PC-3 (cell line): ENCODE results near the gene IL4I1. TPM values are rescaled to one million over a fixed set of nuclear protein-coding genes. Genes with fewer than 3 reads are reported as not detected.

Source experiments
- ATAC-seq: fragments of 200-7000 bp; cut with Tn5 transposase; 2 replicates; pipeline ENCODE4 v1.9.1; 2020; ENCODE audit warnings: mild to moderate bottlenecking, moderate library complexity
- BruUV-seq: library from RNA; stranded (reverse); fragments of 400-500 nt; replicated peaks from 2 replicates; lab custom pipeline; 2021; lab: Mats Ljungman, UMichigan
- CTCF ChIA-PET: fragments of 300-600 bp; sonication (Branson Sonifier 250); formaldehyde crosslinking; loops from one replicate; lab custom pipeline; 2022; ENCODE audit warnings: antibody characterized with exemption; lab: Charles Lee
- POLR2A ChIA-PET: fragments of 300-600 bp; sonication (Branson Sonifier 250); formaldehyde crosslinking; loops from one replicate; lab custom pipeline; 2022; ENCODE audit warnings: antibody characterized with exemption; ENCODE audit not compliant: unreplicated experiment; lab: Charles Lee
- DNase-seq: peaks from one replicate; pipeline ENCODE4 v3.0.0-alpha.2; 2015
- H2AFZ ChIP-seq: fragments of 300-600 bp; sonication (generic); 2 replicates; pipeline ENCODE4 v1.6.0; 2016; ENCODE audit warnings: antibody characterized with exemption, low read length
- H3F3A ChIP-seq: fragments of 300-600 bp; sonication (generic); one replicate; pipeline ENCODE4 v1.6.0; 2017; ENCODE audit warnings: antibody characterized with exemption, low read length, control low read depth, mild to moderate bottlenecking; ENCODE audit not compliant: unreplicated experiment
- H3K27ac ChIP-seq: fragments of 300-600 bp; sonication (generic); 2 replicates; pipeline ENCODE4 v1.5.1; 2016; ENCODE audit warnings: mild to moderate bottlenecking, low read length
- H3K27me3 ChIP-seq: fragments of 300-600 bp; sonication (generic); 2 replicates; pipeline ENCODE4 v1.6.1; 2016; ENCODE audit warnings: low read length, mixed read lengths
- H3K36me3 ChIP-seq: fragments of 300-600 bp; sonication (generic); 2 replicates; pipeline ENCODE4 v1.6.1; 2016; ENCODE audit warnings: low read depth, mixed run types, low read length, mixed read lengths
- H3K4me1 ChIP-seq: fragments of 300-600 bp; sonication (generic); 2 replicates; pipeline ENCODE4 v1.5.1; 2016; ENCODE audit warnings: low read length; ENCODE audit not compliant: insufficient read depth
- H3K4me2 ChIP-seq: fragments of 300-600 bp; sonication (generic); 2 replicates; pipeline ENCODE4 v1.6.0; 2016; ENCODE audit warnings: low read length
- H3K4me3 ChIP-seq: fragments of 300-600 bp; sonication (generic); 2 replicates; pipeline ENCODE4 v1.5.1; 2016; ENCODE audit warnings: mild to moderate bottlenecking, low read length, mixed read lengths
- H3K79me2 ChIP-seq: fragments of 300-600 bp; sonication (generic); 2 replicates; pipeline ENCODE4 v1.6.1; 2017; ENCODE audit warnings: low read length, mixed read lengths
- H3K9ac ChIP-seq: fragments of 300-600 bp; sonication (generic); 2 replicates; pipeline ENCODE4 v1.6.0; 2016; ENCODE audit warnings: mild to moderate bottlenecking, low read length
- H3K9me2 ChIP-seq: fragments of 300-600 bp; sonication (generic); replicated peaks from 2 replicates; pipeline ENCODE4 v1.6.1; 2016; ENCODE audit warnings: mixed run types, low read length, mixed read lengths
- H3K9me3 ChIP-seq: fragments of 300-600 bp; sonication (generic); 2 replicates; pipeline ENCODE4 v1.6.1; 2016; ENCODE audit warnings: low read length, mixed read lengths
- H4K20me1 ChIP-seq: fragments of 300-600 bp; sonication (generic); 2 replicates; pipeline ENCODE4 v1.6.1; 2016; ENCODE audit warnings: low read length, mixed read lengths
- EZH2 ChIP-seq: fragments of 300-600 bp; sonication (generic); IDR thresholded peaks from one replicate; pipeline ENCODE4 v1.6.1; 2017; ENCODE audit warnings: antibody characterized with exemption, mild to moderate bottlenecking, low read length; ENCODE audit not compliant: unreplicated experiment
- EZH2phosphoT487 ChIP-seq: fragments of 300-600 bp; sonication (generic); IDR thresholded peaks from 2 replicates; pipeline ENCODE4 v1.6.1; 2018; ENCODE audit warnings: mild to moderate bottlenecking, antibody characterized with exemption, low read length, borderline replicate concordance
- intact Hi-C: fragments of 100-400 bp; cut with micrococcal nuclease; formaldehyde crosslinking; loops from 2 replicates; pipeline ENCODE4 v1.9.0; 2023
- total RNA-seq: library from RNA; depleted of rRNA; stranded (reverse); fragments of >200 nt; gene quantifications from 2 replicates; pipeline ENCODE4 v1.2.3, GENCODE V29; 2014
- TF ChIP-seq, protein P1 (sequence below): fragments of 300-600 bp; sonication (generic); conservative IDR thresholded peaks from 2 replicates; pipeline ENCODE4 v1.5.1; 2017; ENCODE audit warnings: antibody characterized with exemption, low read depth, mild to moderate bottlenecking, low read length

Gene IL4I1
- total RNA-seq, 1 experiment from 2014 or later: 2.2 TPM

DNA sequence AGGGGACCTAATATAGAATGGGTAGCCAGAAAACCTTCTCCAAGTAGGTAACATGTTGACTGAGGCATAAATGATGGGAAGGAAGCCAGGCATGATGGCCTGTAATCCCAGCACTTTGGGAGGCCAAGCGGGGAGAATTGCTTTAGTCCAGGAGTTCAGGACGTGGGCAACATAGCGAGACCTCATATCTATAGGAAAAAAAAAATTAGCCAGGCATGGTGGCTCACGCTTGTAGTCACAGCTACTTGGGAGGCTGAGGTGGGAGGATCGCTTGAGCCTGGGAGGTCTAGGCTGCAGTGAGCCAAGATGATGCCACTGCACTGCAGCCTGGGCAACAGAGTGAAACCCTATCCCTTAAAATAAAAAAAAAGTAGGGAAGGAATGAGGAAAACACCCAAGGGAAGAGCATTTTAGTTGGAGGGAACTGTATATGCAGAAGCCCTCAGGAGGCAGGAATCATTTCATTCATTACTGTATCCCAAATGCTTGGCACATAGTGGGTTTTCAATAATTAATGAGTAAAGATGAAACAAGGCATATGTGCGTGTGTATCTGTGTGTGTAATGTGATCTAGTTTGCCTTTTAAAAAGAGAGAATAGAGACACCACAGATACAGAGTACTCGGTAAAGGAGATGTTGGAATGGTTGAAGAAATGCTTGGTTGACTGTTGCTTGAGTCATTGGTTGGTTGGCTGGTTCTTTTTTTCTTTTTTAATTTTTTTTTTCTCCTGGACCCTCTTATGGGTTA, 34.8 kb upstream of the IL4I1 start:
- Histone ChIP-seq H3K4me2 (peak overlapping the region; percentile 91), H3K9me2 (no peaks in the 10 kb centered on the region), H3K27me3 (no peaks in the 10 kb centered on the region), H3K27ac (peak overlapping the region; percentile 92), H3F3A (peaks cover 12% of the 10 kb centered on the region), H4K20me1 (peaks cover 12% of the 10 kb centered on the region; the same call in 1 of the 2 replicates), H2AFZ (no peak overlapping the region), H3K4me3 (0 out of 2 replicates have a peak overlapping the region, but pooled peaks have one; percentile 2), H3K36me3 (peaks cover 33% of the 10 kb centered on the region), H3K9me3 (no peaks in the 10 kb centered on the region), H3K79me2 (peaks cover 50% of the 10 kb centered on the region), H3K4me1 (peaks cover 58% of the 10 kb centered on the region), H3K9ac (no peak overlapping the region)
- ChIA-PET POLR2A (interaction anchor here (0.7 kb wide), 1 partner anchor 1463 kb away, joined by 10 read pairs; no protein-coding TSS in a partner anchor), CTCF (no interaction called here)
- BruUV-seq: TSS peak; percentile 8
- TF ChIP-seq EZH2: no peak
- no peak for TF ChIP-seq EZH2phosphoT487
- TF ChIP-seq, protein P1, sequence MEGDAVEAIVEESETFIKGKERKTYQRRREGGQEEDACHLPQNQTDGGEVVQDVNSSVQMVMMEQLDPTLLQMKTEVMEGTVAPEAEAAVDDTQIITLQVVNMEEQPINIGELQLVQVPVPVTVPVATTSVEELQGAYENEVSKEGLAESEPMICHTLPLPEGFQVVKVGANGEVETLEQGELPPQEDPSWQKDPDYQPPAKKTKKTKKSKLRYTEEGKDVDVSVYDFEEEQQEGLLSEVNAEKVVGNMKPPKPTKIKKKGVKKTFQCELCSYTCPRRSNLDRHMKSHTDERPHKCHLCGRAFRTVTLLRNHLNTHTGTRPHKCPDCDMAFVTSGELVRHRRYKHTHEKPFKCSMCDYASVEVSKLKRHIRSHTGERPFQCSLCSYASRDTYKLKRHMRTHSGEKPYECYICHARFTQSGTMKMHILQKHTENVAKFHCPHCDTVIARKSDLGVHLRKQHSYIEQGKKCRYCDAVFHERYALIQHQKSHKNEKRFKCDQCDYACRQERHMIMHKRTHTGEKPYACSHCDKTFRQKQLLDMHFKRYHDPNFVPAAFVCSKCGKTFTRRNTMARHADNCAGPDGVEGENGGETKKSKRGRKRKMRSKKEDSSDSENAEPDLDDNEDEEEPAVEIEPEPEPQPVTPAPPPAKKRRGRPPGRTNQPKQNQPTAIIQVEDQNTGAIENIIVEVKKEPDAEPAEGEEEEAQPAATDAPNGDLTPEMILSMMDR: no peak
- ATAC-seq: no peak
- intact Hi-C loops: loop anchor here (10.0 kb wide), 1 partner anchor 93 kb away; the partner anchor contains the start of genes VRK3 and ZNF473
- no peak for DNase-seq

DNA sequence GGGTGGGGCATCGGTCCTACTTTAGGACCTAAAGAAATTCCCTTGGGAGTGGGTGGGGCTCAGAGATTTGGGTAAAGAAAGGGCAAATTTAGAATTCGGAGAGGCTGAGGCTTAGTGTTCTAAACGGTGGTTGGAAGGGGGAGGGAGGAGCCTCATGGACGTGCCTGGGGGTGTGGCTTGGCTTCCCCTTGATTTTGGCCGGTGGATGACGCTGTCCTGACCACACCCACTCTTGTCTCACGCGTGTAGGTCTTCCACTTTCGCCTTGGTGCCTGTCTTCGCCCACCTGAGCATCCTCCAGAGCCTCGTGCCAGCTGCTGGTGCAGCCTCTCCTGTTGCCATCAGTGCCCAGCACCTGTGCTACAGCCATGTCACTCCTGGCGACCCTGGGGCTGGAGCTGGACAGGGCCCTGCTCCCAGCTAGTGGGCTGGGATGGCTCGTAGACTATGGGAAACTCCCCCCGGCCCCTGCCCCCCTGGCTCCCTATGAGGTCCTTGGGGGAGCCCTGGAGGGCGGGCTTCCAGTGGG, 33.9 kb upstream of the IL4I1 start:
- no peaks in the 10 kb centered on the region for H3K9me3 ChIP-seq
- H3K4me2 ChIP-seq: peak overlapping the region; percentile 91
- peak overlapping the region; percentile 81 for H3K4me3 ChIP-seq
- ATAC-seq (no peak), DNase-seq (peak; percentile 34)
- H3K27me3 ChIP-seq: no peaks in the 10 kb centered on the region
- intact Hi-C loops: loop anchor here (10.0 kb wide), 1 partner anchor 94 kb away; the partner anchor contains the start of genes VRK3 and ZNF473
- H3K36me3 ChIP-seq: peaks cover 36% of the 10 kb centered on the region
- peaks cover 59% of the 10 kb centered on the region for H3K4me1 ChIP-seq
- BruUV-seq: no TSS peak
- peaks cover 13% of the 10 kb centered on the region; the same call in 1 of the 2 replicates for H4K20me1 ChIP-seq
- ChIA-PET CTCF (no interaction called here), POLR2A (interaction anchor here (0.6 kb wide), 1 partner anchor 20 kb away, joined by 3 read pairs; no protein-coding TSS in a partner anchor)
- TF ChIP-seq EZH2phosphoT487: no peak
- TF ChIP-seq EZH2: no peak
- TF ChIP-seq, protein P1: no peak
- peaks cover 59% of the 10 kb centered on the region for H3K79me2 ChIP-seq
- H2AFZ ChIP-seq: no peak overlapping the region
- H3K9ac ChIP-seq: no peak overlapping the region
- no peaks in the 10 kb centered on the region for H3K9me2 ChIP-seq
- H3F3A ChIP-seq: peaks cover 12% of the 10 kb centered on the region
- peak overlapping the region; percentile 92 for H3K27ac ChIP-seq
